ENCODE measurements around the gene ZNF44.
"Not testable (repeated sequence)": the region's sequence is repeated elsewhere in the genome, so short reads cannot be mapped to it uniquely, and the experiment has no call there.

The ZNF44 gene

DNA sequence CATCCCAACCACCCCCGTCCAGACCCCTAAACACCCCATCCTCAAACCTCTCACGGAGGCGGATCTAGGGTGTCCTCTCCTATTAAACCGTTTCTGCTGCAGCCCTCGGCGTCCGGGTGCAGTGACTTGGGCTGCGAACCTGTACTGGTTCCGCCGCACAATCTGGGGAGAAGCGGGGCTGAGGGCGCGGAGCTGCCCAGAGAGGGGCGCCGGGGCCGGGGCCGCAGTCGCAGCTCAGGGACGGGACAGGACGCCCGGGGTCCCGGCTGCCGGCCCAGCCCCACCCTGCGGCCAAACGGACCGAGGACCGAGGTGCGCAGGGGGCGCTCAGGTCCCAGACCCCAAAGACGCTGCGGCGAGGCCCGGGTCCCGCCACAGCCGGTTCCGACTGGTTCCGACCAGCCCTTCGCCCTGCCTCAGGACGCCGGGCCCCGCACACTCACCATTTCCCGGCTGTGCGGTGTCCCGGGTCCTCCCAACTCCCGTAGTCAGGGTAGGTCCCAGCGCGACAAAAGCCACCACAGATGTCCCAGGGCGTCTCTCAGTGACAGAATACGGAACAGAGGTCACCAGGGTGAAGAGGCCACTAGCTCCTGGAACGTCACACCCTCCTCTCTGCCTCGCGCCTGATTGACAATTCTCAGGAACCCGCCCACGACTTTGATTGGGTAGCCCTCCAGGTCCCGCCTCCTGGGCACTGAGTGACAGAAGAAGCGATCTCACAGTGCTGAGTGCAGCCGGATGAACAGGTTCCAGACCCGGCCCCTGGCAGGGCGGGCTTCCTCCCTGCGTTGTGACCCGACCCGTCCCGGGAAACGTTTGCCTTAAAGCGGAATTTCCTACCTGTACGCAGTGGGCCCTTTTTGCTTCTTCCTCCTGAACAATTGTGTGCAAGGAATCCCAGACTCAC lies at the start of gene ZNF44:
Gene ZNF44 (minus strand): TSS at position 635 of the 910 bp plus-strand sequence. CDS start 189 bp downstream, at position 446.
- DNase-seq: peak; percentile 96

DNA sequence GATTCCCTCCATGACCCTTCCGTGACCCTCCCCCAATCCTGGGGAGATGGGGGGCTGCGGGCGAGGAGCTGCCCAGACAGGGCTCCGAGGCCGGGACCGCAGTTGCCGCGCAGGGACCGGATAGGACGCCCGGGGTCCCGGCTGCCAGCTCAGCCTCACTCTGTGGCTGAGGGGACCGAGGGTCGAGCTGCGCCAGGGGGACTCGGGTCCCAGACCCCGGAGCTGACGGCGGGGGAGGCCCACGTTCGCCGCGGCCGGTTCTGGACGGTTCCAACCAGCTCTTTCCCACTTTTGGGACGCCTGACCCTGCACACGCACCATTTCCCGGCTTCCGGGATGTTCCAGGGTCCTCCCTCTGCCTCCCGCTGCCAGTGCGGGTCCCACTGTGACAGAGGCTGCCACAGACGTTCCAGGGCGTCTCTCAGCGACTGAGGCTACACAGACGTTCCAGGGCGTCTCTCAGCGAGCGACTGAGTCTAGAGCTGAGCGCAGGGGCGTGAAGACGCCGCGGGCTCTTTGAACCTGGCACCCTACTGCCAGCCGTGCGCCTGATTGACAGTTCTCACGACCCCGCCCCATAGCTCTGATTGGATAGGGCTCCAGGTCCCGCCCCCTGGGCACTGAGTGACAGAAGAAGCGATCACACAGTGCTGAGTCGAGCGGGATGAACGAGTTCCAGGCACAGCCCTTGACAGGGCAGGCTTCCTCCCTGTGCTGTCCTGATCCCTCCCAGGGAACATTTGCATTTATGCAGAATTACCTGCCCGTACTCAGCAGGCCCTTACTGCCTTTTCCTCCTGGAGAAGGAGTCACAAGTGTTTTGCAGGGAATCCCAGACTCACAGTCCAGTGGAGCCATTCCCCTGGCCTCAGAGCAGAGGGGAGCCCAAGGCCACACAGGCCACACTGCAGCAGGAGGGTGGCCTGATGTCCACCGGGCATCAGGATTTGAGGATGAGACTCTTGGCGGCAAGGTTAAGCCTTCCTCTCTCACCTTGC lies 38.8 kb upstream of the ZNF44 start, which contains the start of gene ZNF563:
Gene ZNF563 (minus strand): TSS at position 472 of the 998 bp plus-strand sequence. CDS start 151 bp downstream, at position 321.
- peak; percentile 97 for DNase-seq

DNA sequence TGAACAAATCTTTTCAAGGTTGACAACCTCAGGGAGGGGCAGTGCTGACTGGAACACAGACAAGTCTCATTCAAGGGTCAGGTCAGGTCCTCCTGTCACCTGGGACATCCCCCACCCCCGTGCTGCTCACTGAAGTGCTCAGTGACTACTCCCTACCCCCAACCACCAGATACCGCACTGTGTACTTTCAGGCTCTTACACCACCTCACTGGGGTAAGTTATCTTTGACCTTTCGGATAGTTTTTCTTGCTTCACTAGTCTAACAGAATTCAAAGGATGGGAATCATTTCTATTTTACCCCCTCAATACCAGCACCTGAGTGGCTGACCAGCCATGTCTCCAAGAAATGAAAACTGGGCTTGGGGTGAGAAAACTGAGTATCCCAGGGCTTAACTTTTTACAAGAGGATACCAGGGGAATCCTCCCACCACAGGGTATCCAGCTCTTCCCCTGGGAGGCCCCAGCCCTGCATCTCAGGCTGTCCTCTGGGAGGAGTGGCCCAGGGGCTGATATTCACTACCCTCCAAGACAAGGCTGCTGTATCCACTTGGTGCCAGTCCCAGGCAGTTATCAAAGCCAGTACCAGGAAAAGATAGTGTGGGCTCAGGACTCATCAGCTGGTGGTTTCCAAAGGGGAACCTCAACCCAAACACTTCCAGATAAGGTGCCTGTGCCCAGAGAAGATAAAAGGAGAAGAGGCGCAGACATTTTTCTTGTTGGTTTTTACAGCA lies 36.7 kb upstream of the ZNF44 start:
- DNase-seq: peak; percentile 62

DNA sequence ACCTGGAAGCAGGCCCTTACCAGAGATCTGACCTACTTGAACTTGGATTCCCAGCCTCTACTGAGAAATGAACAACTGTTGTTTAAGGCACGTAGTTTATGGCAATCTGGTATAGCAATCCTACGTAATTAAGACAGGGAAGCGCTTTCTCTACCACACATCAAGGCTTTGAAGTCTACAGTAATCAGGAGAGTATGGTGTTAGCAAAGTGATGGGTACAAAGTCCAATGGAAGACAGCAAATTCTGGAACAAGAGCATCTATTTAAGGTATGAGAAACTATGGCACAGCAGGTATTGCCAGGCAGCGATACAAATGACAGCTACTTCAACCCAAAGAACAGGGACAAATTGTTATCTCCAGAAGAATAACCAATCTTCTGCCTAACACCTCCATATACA lies 35.7 kb upstream of the ZNF44 start:
- DNase-seq: no peak

DNA sequence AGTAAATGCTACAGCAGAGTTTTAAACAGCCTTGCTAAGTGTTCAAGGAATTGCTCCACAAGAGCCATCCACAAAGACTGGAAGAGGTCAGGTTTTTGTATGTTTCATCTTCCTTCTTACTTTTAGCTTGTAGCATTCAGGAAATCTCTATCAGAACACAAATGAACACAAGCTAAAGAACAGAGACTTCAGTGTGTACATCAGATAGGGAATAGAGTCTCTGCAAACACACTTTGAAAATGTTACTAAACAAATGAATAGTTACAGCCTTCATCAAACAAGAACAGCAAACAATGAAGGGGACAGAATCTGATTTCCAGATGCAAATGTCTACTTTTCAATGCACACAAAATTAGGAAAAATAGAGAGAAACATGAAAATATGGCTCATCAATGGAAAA lies 31.0 kb upstream of the ZNF44 start:
- DNase-seq: no peak

DNA sequence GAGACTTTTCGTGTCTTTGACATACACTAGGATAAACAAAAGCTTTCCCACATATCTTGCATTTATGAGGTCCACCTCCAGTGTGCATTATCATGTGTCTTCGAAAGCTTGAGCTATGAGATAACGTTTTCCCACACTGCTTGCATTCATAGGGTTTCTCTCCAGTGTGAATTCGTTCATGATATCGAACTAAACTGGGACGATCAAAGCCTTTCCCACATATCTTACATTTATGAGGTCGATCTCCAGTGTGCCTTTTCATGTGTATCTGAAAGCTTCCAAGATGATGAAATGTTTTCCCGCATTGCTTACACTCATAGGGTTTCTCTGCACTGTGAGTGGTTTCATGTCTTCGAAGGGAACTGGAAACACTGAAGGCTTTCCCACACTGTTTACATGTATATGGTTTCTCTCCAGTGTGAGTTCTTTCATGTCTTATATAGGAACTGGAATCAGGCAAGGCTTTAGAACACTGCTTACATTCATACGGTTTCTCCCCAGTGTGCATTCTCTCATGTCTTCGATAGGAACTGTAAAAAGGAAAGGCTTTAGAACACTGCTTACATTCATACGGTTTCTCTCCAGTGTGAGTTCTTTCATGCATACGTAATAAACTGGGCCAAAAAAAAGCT lies 24.2 kb upstream of the ZNF44 start:
- DNase-seq: no peak

DNA sequence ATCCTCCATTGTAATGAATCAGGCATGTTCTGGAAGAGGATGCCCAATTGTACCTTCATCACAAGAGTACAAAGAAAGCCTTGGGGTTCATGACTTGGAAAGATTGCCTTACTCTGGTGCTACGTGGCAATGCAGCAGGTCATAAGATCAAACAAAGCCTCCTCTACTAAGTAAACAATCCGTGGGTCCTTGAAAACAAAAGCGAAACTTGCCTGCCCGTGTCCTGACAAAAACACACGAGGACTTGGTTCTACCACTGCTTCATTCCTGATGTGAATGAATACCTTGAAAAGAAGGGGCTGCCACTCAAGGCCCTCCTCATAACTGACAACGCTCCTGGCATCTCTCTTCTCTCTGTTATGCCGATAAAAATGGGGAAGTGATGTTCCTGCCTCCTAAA lies 19.9 kb upstream of the ZNF44 start:
- no peak for DNase-seq

DNA sequence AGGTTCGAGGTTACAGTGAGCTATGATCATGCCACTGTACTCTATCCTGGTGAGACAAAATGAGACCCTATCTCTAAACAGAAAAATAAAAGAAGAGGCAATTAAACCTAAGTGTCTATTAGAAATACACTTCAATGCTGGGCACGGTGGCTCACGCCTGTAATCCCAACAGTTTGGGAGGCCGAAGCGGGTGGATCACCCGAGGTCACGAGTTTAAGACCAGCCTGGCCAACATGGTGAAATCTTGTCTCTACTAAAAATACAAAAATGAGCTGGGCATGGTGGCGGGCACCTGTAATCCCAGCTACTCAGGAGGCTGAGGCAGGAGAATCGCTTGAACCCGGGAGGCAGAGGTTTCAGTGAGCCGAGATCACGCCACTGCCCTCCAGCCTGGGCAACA lies 14.2 kb upstream of the ZNF44 start:
- DNase-seq: not testable (repeated sequence)

DNA sequence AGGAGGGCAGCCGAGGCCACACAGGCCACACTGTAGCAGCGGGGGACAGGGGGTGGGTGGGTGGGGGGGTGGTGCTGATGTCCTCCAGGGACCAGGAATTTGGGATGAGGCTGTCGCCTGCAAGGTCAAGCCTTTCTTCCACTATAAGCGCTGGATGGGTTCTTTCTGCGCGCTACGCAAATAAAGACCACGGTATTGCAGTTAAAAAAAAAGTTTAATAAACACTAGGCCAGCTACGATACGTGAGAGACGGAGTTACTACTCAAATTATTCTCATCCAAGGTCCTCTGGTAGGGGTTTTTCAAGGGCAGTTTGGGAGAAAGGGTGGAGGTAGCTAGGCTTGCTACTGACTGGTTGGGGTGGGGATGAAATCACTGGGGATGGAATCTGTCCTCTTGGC lies 508 bp upstream of the ZNF44 start:
- no peak for DNase-seq

DNA sequence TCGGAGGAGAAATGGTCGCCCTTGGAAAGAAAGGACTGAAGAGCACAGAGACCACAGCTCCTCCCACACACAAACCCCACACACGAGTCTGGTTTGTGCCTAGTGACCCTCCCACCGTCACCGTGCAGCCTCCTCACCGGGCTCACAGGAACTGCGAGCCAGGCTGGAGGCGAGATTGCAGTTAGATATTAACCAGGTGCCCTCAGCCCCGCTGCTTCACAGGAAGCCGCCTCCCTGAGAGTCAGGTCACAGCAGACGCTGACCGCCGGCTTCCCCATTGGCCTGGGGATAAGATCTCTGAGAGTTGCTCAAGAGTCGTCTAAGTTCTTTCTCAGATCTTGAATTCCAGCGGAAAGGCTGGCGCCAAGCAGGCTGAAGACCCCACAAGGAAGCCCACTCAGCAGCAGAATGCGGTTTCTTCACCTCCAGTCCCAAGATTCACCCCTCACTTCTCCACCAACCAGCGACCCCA lies 870 bp downstream of the ZNF44 start:
- DNase-seq: peak; percentile 71

DNA sequence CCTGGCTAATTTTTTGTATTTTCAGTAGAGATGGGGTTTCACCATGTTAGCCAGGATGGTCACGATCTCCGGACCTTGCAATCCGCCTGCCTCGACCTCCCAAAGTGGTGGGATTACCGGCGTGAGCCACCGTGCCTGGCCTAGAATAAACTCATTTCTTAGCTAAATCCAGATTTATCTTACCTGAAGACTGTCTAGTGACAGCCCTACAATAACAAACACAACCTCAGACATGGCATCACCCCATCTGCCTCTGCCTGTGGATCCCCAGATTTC lies 5.0 kb downstream of the ZNF44 start:
- no peak for DNase-seq

DNA sequence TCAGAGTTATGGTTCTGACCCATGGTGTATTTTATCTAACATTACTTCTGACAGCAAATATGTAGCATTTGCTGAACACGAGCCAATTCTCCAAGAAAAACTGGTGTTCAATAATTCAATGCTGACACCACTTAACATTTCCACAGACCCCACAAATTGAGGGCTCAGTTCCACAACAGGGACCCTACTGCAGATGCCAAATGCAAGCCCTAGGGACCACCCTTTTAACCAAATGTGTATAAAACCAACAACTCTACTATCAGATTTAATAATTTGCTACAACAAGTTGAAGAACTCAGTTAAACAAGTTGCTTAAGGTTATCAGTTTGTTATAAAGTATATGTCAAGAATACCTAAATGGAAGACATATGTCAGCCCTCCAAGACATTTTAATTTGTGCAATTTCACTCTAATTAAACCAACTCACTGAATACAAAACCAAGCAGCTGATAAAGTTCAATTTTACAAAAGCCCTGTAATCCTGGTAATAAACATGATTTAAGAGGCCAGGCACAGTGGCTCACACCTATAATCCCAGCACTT lies 6.7 kb downstream of the ZNF44 start:
- no peak for DNase-seq

DNA sequence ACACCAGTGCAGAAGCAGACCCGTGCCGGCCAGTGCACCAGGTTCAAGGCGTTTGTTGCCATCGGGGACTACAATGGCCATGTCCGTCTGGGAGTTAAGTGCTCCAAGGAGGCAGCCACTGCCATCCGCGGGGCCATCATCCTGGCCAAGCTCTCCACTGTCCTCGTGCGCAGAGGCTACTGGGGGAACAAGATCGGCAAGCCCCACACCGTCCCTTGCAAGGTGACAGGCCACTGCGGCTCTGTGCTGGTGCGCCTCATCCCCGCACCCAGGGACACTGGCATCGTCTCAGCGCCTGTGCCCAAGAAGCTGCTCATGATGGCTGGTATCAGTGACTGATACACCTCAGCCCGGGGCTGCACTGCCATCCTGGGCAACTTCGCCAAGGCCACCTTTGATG lies 10.1 kb downstream of the ZNF44 start:
- DNase-seq: no peak

DNA sequence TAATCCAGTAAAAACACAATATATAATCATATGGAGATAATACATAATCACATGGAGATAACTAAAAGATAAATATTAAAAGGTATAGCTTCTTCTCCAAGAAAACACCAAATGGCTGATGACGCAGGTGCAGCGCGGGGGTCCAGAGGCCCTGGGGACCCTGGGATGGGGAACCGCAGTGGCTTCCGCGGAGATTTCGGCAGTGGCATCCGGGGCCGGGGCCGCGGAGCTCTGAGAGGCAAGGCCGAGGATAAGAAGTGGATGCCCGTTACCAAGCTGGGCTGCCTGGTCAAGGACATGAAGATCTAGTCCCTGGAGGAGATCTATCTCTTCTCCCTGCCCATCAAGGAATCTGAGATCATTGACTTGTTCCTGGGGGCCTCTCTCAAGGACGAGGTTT lies 10.5 kb downstream of the ZNF44 start:
- DNase-seq: no peak

DNA sequence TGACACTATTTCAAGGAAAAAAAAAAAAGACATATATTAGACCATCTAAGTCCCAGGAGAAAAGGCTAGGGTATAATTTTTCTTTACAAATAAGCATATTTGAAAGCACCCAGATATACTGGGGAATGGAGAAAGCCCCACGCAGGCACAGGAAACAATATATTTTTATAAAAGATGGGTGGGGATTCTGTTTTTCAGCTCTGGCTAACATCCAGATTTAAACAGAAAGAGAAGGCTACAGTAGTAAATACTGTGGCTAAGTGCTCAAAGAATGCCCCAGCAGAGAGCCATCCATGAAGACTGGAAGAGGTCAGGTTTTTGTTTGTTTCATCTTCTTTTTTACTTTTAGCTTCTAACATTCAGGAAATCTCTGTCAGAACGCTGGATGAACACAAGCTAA lies 16.0 kb downstream of the ZNF44 start:
- no peak for DNase-seq

DNA sequence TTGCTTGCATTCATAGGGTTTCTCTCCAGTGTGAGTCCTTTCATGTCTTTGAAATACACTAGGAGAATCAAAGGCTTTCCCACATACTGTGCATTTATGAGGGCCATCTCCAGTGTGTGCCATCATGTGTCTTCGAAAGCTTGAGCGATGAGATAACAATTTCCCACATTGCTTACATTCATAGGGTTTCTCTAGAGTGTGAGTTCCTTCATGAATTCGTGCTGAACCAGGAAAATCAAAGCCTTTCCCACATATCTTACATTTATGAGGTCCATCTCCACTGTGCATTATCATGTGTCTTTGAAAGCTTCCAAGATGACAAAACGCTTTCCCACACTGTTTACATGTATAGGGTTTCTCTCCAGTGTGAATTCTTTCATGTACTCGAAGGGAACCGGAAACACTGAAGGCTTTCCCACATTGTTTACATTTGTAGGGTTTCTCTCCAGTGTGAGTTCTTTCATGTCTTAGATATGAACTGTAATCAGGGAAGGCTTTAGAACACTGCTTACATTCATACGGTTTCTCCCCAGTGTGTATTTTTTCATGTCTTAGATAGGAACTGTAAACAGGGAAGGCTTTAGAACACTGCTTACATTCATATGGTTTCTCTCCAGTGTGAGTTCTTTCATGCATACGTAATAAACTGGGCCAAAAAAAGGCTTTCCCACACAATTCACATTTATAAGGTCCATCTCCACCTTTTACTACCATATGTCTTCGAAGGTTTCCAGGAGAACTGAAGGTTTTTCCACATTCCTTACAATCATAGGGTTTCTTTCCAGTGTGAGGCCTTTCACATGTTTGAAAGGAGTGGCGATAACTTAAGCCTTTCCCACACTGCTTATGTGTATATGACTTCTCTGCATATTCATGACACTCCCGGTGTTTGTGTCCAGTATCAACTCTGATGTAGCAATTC lies 21.4 kb downstream of the ZNF44 start:
- no peak for DNase-seq

DNA sequence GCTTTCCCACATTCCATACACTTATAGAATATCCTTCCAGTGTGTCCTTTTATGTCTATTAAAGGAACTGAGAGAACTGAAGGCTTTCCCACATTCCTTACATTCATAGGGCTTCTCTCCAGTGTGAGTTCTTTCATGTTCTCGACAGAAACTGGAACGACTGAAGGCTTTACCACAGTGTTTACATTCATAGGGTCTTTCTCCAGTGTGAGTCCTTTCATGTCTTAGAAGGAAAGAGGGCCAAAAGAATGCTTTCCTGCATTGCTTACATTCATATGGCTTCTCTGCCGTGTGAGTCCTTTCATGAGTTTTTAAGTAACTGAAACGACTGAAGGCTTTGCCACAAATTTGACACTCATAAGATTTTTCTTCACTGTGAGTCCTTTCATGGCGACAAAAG lies 22.3 kb downstream of the ZNF44 start:
- DNase-seq: no peak

DNA sequence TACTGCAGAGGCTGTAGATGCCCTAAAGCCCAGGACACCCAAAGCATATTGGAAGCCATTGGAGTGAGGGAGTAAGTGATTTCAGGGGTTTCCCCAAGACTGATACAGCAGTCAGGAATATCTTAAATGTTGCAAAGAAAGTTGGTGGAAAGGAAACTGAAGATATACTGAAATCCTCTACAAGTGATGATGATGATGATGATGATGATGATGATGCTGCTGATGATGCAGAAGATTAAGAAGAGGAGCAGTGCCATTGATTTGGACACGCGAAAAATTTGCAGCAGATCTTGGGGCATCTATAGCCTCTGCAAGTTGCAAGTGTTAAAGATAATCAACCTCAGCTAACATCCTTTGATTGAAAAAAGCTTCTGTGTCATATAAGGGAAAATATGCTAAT lies 23.8 kb downstream of the ZNF44 start:
- DNase-seq: no peak

DNA sequence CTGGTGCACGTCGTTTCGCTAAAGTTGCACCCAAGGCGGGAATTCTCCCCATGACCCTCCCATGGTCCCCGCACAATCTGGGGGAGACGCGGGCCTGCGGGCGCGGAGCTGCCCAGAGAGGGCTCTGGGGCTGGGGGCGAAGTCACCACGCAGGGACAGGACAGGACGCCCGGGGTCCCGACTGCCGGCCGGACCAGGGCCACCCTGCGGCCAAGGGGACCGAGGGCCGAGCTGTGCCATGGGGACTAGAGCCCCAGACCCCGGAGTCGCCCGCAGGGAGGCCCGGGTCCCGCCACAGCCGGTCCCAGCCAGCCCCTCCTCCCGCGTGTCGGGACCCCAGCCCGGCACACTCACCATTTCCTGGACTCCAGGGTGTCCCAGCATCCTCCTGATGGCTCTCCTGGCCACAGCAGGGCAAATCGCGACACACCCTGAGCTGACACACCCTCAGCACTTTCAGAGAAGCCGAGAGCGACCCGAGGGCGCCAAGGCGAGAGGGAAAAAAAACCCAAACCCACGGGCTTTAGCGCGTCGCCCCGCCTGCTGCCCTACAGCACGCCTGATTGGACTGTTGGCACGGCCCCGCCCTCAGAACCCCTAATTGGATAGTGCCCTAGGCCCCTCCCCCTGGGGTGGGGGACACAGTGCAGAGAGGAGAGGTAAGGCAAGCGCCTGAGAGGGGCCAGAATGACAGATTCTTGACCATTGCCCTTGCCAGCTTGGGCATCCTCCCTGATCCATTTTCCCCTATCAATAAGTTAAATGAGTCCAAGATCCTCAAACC lies 28.6 kb downstream of the ZNF44 start:
- DNase-seq: no peak

DNA sequence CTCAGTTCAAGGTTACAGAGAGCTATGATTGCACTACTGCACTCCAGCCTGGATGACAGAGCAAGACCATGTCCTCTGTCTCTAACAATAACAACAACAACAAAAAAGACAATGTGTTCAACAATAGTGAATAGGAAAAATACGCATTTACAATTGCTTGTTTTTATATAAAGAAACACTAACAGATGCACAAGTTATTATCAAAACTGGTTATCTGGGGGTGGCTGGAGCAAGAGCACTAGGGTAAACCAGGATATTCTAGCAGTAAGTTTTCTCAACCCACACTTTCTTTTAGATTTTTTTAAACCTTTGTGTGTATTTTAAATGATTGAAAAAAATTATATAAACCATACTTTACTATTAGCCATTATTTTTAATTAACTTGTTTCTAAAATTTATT lies 33.1 kb downstream of the ZNF44 start:
- DNase-seq: no peak
